MM.1S (cell line): ENCODE measurements around the gene MRTFA.

Source experiments
- DNase-seq: peaks from one replicate; pipeline ENCODE4 v3.0.0-alpha.2; 2015
- H2AFZ ChIP-seq: fragments of 300-600 bp; sonication (generic); 2 replicates; pipeline ENCODE4 v1.6.0; 2016; ENCODE audit warnings: antibody characterized with exemption, low read length
- H3F3A ChIP-seq: fragments of 300-600 bp; sonication (generic); 2 replicates; pipeline ENCODE4 v1.6.1; 2016; ENCODE audit warnings: mild to moderate bottlenecking, antibody characterized with exemption, low read length, moderate library complexity, mixed read lengths; ENCODE audit not compliant: insufficient read depth
- H3K27ac ChIP-seq: fragments of 300-600 bp; sonication (generic); 2 replicates; pipeline ENCODE4 v1.5.1; 2016; ENCODE audit warnings: mild to moderate bottlenecking, low read length
- H3K27me3 ChIP-seq: fragments of 300-600 bp; sonication (generic); replicated peaks from 2 replicates; pipeline ENCODE4 v1.6.0; 2016; ENCODE audit warnings: low read length; ENCODE audit not compliant: insufficient read depth
- H3K36me3 ChIP-seq: fragments of 300-600 bp; sonication (generic); replicated peaks from 2 replicates; pipeline ENCODE4 v1.6.1; 2016; ENCODE audit warnings: mild to moderate bottlenecking, low read length, mixed read lengths; ENCODE audit not compliant: insufficient read depth
- H3K4me1 ChIP-seq: fragments of 300-600 bp; sonication (generic); 2 replicates; pipeline ENCODE4 v1.6.1; 2016; ENCODE audit warnings: low read length, mixed read lengths
- H3K4me2 ChIP-seq: fragments of 300-600 bp; sonication (generic); 2 replicates; pipeline ENCODE4 v1.6.0; 2016; ENCODE audit warnings: low read depth, low read length
- H3K4me3 ChIP-seq: fragments of 300-600 bp; sonication (generic); 2 replicates; pipeline ENCODE4 v1.5.1; 2016; ENCODE audit warnings: low read length, mixed read lengths
- H3K79me2 ChIP-seq: fragments of 300-600 bp; sonication (generic); 2 replicates; pipeline ENCODE4 v1.6.1; 2016; ENCODE audit warnings: mixed run types, low read length, mixed read lengths
- H3K9ac ChIP-seq: fragments of 300-600 bp; sonication (generic); 2 replicates; pipeline ENCODE4 v1.6.1; 2016; ENCODE audit warnings: low read length, mixed read lengths
- H3K9me2 ChIP-seq: fragments of 300-600 bp; sonication (generic); replicated peaks from 2 replicates; pipeline ENCODE4 v1.6.1; 2016; ENCODE audit warnings: mild to moderate bottlenecking, low read length, mixed read lengths; ENCODE audit not compliant: insufficient read depth
- H3K9me3 ChIP-seq: fragments of 300-600 bp; sonication (generic); replicated peaks from 2 replicates; pipeline ENCODE4 v1.6.1; 2016; ENCODE audit warnings: mild to moderate bottlenecking, low read length, mixed read lengths; ENCODE audit not compliant: insufficient read depth
- H4K20me1 ChIP-seq: fragments of 300-600 bp; sonication (generic); 2 replicates; pipeline ENCODE4 v1.6.1; 2016; ENCODE audit warnings: mild to moderate bottlenecking, low read length, moderate library complexity, mixed read lengths; ENCODE audit not compliant: insufficient read depth
- CTCF ChIP-seq: fragments of 300-600 bp; sonication (generic); IDR thresholded peaks from 2 replicates; pipeline ENCODE4 v1.5.1; 2016; ENCODE audit warnings: antibody characterized with exemption, low read length, mixed read lengths
- EZH2 ChIP-seq: fragments of 300-600 bp; sonication (generic); optimal IDR thresholded peaks from 2 replicates; pipeline ENCODE3; 2017; ENCODE audit warnings: low read depth, mild to moderate bottlenecking, antibody characterized with exemption, low read length, mixed read lengths
- EZH2phosphoT487 ChIP-seq: fragments of 300-600 bp; sonication (generic); IDR thresholded peaks from 2 replicates; pipeline ENCODE4 v1.6.1; 2018; ENCODE audit warnings: antibody characterized with exemption, low read length

The MRTFA gene

DNA sequence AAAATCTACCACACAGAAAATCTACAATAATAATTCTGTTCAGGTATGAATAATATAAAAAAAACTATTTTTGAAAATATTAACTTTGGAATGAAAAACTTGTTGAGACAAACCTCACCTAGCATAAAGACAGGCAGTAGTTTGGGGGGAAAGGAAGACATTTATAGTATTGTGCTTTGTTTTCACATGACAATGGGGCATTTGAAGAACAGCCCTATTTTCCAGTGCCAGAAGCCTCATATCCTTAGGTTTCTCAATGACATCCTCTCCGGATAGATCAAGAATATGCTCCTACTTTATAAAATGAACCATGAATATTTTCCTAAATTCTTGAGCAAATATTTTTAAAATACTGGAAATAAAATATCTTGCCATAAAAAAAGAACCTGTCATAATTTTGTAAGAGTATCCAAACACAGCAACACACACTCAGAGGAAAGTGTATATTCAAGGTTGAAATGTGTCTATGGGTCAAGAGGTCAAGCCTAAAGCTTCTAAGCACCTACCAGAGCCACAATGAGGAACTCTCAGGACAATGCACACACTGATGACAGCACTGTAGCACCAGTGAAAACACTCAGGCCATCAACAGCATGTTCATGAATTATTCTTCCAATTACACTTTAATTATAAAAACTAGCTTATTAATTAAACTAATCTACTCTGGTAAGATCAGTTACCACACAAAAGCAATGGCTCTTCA, 68.7 kb downstream of the MRTFA start:
- Histone ChIP-seq H3K36me3 (no peaks in the 10 kb centered on the region), H3F3A (no peaks in the 10 kb centered on the region), H2AFZ (no peak overlapping the region), H3K4me3 (no peak overlapping the region), H3K4me1 (no peaks in the 10 kb centered on the region), H3K9me2 (no peaks in the 10 kb centered on the region), H3K9ac (no peak overlapping the region), H3K27ac (no peak overlapping the region), H3K4me2 (no peak overlapping the region), H3K79me2 (peaks cover 8% of the 10 kb centered on the region), H3K9me3 (no peaks in the 10 kb centered on the region), H3K27me3 (no peaks in the 10 kb centered on the region), H4K20me1 (no peaks in the 10 kb centered on the region)
- TF ChIP-seq EZH2phosphoT487 = no peak
- no peak for DNase-seq

GRCh38 chr22:40567106-40567505, 69.4 kb downstream of the MRTFA start:
- H3F3A ChIP-seq = no peaks in the 10 kb centered on the region
- H3K4me3 ChIP-seq = no peak overlapping the region
- no peak for DNase-seq
- H3K9me2 ChIP-seq = no peaks in the 10 kb centered on the region
- H3K27ac ChIP-seq = no peak overlapping the region
- H3K79me2 ChIP-seq = peaks cover 10% of the 10 kb centered on the region
- H3K4me1 ChIP-seq = no peaks in the 10 kb centered on the region
- no peaks in the 10 kb centered on the region for H4K20me1 ChIP-seq
- no peak overlapping the region for H2AFZ ChIP-seq
- no peaks in the 10 kb centered on the region for H3K27me3 ChIP-seq
- no peaks in the 10 kb centered on the region for H3K36me3 ChIP-seq
- TF ChIP-seq EZH2 (no peak), EZH2phosphoT487 (no peak), CTCF (no peak)
- no peak overlapping the region for H3K9ac ChIP-seq
- H3K9me3 ChIP-seq = no peaks in the 10 kb centered on the region
- no peak overlapping the region for H3K4me2 ChIP-seq

DNA sequence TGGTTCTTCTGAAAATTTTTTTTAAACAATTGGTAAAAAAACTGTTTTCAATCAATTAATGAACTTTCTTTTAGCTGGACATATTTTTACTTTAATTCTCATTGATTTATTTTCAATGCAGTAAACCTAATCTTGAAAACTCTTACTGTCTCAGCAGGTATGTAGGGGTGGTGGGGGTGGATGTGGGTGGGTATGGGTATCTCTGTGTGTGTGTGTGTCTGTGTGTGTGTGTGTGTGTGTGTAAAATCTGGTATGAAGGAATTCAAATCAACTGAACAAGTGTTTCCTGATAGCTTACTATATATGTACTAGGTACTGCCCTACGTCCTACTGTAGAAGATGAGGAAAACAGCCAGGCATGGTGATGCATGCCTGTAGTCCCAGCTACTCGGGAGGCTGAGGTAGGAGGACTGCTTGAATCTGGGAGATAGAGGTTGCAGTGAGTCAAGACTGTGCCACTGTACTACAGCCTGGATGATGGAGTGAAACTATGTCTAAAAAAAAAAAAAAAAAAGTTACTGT, 75.5 kb downstream of the MRTFA start:
- Histone ChIP-seq H3K79me2 (peaks cover 10% of the 10 kb centered on the region; the same call in 1 of the 2 replicates), H3K4me2 (no peak overlapping the region)
- TF ChIP-seq CTCF (no peak), EZH2phosphoT487 (no peak), EZH2 (no peak)

DNA sequence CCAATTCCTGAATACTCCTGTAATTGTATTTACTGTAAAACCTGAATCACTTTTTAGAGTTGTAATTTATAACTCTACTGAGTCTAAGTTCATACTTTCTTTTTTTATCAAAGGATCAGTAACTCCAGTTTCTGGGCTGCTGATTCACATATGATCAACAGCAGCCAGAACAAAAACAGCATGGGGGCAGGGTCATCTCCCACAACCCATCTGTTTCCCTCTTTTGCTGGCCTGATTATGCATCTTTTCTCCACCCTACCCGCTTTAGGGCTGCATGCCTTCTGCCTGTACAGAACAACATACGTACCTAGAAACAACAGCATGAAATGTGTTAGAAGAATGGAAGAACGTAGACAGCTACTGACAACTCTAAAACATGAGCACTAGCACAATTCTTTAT, 76.0 kb downstream of the MRTFA start:
- H3K36me3 ChIP-seq = no peaks in the 10 kb centered on the region
- H2AFZ ChIP-seq = no peak overlapping the region
- H3K9ac ChIP-seq = no peak overlapping the region
- H3K79me2 ChIP-seq = peaks cover 10% of the 10 kb centered on the region; the same call in 1 of the 2 replicates
- H3K4me3 ChIP-seq = no peak overlapping the region
- no peak overlapping the region for H3K27ac ChIP-seq
- H3K9me2 ChIP-seq = no peaks in the 10 kb centered on the region
- no peak for DNase-seq
- no peaks in the 10 kb centered on the region for H4K20me1 ChIP-seq
- H3K27me3 ChIP-seq = no peaks in the 10 kb centered on the region
- H3K4me1 ChIP-seq = no peaks in the 10 kb centered on the region
- H3F3A ChIP-seq = no peaks in the 10 kb centered on the region
- H3K9me3 ChIP-seq = no peaks in the 10 kb centered on the region
- no peak overlapping the region for H3K4me2 ChIP-seq
- TF ChIP-seq CTCF = no peak
- no peak for TF ChIP-seq EZH2
- no peak for TF ChIP-seq EZH2phosphoT487

More for the DNA sequence above, 75.5 kb downstream of the MRTFA start:
- no peaks in the 10 kb centered on the region for H3K36me3 ChIP-seq
- H3K9ac ChIP-seq = no peak overlapping the region
- H3K4me1 ChIP-seq = no peaks in the 10 kb centered on the region
- no peak overlapping the region for H3K27ac ChIP-seq
- H3K9me3 ChIP-seq = no peaks in the 10 kb centered on the region
- H3K4me3 ChIP-seq = no peak overlapping the region
- H4K20me1 ChIP-seq = no peaks in the 10 kb centered on the region
- H3F3A ChIP-seq = no peaks in the 10 kb centered on the region
- DNase-seq = no peak
- no peaks in the 10 kb centered on the region for H3K9me2 ChIP-seq
- no peaks in the 10 kb centered on the region for H3K27me3 ChIP-seq
- no peak overlapping the region for H2AFZ ChIP-seq
